Loucy (cell line): ENCODE data around the gene ACSS3.

ENCODE experiments used
- H2AFZ ChIP-seq: fragments of 200-600 bp; sonication (generic); 2 replicates; pipeline ENCODE4 v1.6.0; 2016; ENCODE audit warnings: antibody characterized with exemption, mild to moderate bottlenecking, low read length, moderate library complexity
- H3F3A ChIP-seq: fragments of 200-600 bp; 2 replicates; pipeline ENCODE4 v1.6.0; 2016; ENCODE audit warnings: antibody characterized with exemption, low read depth, mild to moderate bottlenecking
- H3K27me3 ChIP-seq: fragments of 200-600 bp; sonication (generic); 2 replicates; pipeline ENCODE4 v1.6.1; 2014; ENCODE audit warnings: low read length, mild to moderate bottlenecking; ENCODE audit not compliant: insufficient read depth, poor library complexity, severe bottlenecking
- H3K36me3 ChIP-seq: fragments of 200-600 bp; sonication (generic); 2 replicates; pipeline ENCODE4 v1.6.1; 2016; ENCODE audit warnings: low read length; ENCODE audit not compliant: insufficient read depth
- H3K4me1 ChIP-seq: fragments of 200-600 bp; sonication (generic); 2 replicates; pipeline ENCODE4 v1.5.1; 2014; ENCODE audit warnings: low read length, mild to moderate bottlenecking; ENCODE audit not compliant: insufficient read depth, poor library complexity, severe bottlenecking
- H3K4me2 ChIP-seq: fragments of 200-600 bp; sonication (generic); 2 replicates; pipeline ENCODE4 v1.6.0; 2014; ENCODE audit warnings: antibody characterized with exemption, low read length, low read depth, mild to moderate bottlenecking; ENCODE audit not compliant: poor library complexity, severe bottlenecking
- H3K4me3 ChIP-seq: fragments of 200-600 bp; sonication (generic); 2 replicates; pipeline ENCODE4 v1.5.1; 2014; ENCODE audit warnings: low read length, mild to moderate bottlenecking, mixed read lengths; ENCODE audit not compliant: poor library complexity, severe bottlenecking
- H3K79me2 ChIP-seq: fragments of 200-600 bp; sonication (generic); 2 replicates; pipeline ENCODE4 v1.6.1; 2014; ENCODE audit warnings: low read length; ENCODE audit not compliant: insufficient read depth
- H3K9ac ChIP-seq: fragments of 200-600 bp; sonication (generic); 2 replicates; pipeline ENCODE4 v1.6.0; 2014; ENCODE audit warnings: mild to moderate bottlenecking, low read depth, low read length, moderate library complexity; ENCODE audit not compliant: poor library complexity, severe bottlenecking
- H3K9me2 ChIP-seq: fragments of 200-600 bp; sonication (generic); replicated peaks from 2 replicates; pipeline ENCODE4 v1.6.1; 2016; ENCODE audit warnings: low read depth, low read length, mixed read lengths
- H3K9me3 ChIP-seq: fragments of 200-600 bp; sonication (generic); 2 replicates; pipeline ENCODE4 v1.6.1; 2014; ENCODE audit warnings: mild to moderate bottlenecking, antibody characterized with exemption, low read length, low read depth; ENCODE audit not compliant: insufficient read depth
- H4K20me1 ChIP-seq: fragments of 200-600 bp; sonication (generic); 2 replicates; pipeline ENCODE4 v1.6.0; 2014; ENCODE audit warnings: antibody characterized with exemption, low read length, mild to moderate bottlenecking; ENCODE audit not compliant: insufficient read depth, poor library complexity, severe bottlenecking
- CTCF ChIP-seq: fragments of 200-600 bp; sonication (generic); conservative IDR thresholded peaks from 2 replicates; pipeline ENCODE4 v1.5.1; 2014; ENCODE audit warnings: mild to moderate bottlenecking, antibody characterized with exemption, low read length
- EZH2phosphoT487 ChIP-seq: fragments of 200-600 bp; IDR thresholded peaks from 2 replicates; pipeline ENCODE4 v1.6.1; 2018; ENCODE audit warnings: antibody characterized with exemption, mild to moderate bottlenecking, moderate library complexity, borderline replicate concordance

ACSS3 gene

DNA sequence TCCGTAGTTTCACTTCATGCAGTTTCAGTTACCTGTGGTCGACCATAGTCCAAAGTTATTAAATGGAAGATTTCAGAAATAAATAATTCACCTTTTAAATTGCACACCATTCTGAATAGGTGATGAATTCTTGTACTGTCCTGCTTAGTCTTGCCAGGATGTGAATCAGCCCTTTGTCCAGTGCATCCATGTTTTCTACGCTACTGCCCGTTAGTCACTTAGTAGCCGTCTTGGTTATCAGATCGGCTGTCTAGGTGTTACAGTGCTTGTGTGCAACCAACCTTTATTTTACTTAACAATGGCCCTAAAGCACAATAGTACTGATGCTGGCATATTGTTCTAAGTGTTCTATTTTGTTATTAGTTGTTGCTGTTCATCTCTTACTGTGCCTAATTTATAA lies 146.7 kb downstream of the ACSS3 start:
- Histone ChIP-seq H3K9ac (no peak overlapping the region), H3K27me3 (no peaks in the 10 kb centered on the region), H3K4me1 (no peaks in the 10 kb centered on the region), H3K79me2 (no peaks in the 10 kb centered on the region), H3K4me2 (no peak overlapping the region), H4K20me1 (no peaks in the 10 kb centered on the region), H2AFZ (no peak overlapping the region), H3K36me3 (no peaks in the 10 kb centered on the region), H3K4me3 (no peak overlapping the region), H3K9me2 (no peaks in the 10 kb centered on the region), H3K9me3 (no peaks in the 10 kb centered on the region), H3F3A (no peaks in the 10 kb centered on the region)
- TF ChIP-seq CTCF (no peak), EZH2phosphoT487 (no peak)

DNA sequence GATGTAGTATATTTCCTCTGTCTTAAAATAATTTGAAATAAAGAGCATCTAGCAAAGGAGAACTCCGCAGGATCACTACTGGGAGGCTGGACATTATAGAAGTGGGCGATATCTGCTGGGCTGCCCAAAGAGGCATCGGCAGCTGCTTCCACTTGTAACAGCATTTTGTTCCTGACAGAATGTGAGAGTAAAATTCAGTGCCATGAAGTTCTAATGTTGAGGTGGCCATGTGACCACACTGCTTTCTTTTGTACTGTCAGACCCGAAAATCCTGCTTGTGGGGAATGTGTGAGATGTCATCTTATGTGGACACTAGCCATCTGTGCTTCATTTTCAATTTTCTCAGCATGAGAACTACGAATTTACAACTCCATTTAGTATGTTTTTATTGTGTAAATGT lies 151.9 kb downstream of the ACSS3 start:
- Histone ChIP-seq H3K9ac (no peak overlapping the region), H2AFZ (no peak overlapping the region), H3F3A (no peaks in the 10 kb centered on the region), H3K9me2 (no peaks in the 10 kb centered on the region), H3K4me2 (no peak overlapping the region), H3K4me1 (no peaks in the 10 kb centered on the region), H4K20me1 (no peaks in the 10 kb centered on the region), H3K4me3 (no peak overlapping the region), H3K79me2 (no peaks in the 10 kb centered on the region), H3K36me3 (no peaks in the 10 kb centered on the region), H3K9me3 (no peaks in the 10 kb centered on the region), H3K27me3 (no peaks in the 10 kb centered on the region)
- no peak for TF ChIP-seq EZH2phosphoT487
- no peak for TF ChIP-seq CTCF

DNA sequence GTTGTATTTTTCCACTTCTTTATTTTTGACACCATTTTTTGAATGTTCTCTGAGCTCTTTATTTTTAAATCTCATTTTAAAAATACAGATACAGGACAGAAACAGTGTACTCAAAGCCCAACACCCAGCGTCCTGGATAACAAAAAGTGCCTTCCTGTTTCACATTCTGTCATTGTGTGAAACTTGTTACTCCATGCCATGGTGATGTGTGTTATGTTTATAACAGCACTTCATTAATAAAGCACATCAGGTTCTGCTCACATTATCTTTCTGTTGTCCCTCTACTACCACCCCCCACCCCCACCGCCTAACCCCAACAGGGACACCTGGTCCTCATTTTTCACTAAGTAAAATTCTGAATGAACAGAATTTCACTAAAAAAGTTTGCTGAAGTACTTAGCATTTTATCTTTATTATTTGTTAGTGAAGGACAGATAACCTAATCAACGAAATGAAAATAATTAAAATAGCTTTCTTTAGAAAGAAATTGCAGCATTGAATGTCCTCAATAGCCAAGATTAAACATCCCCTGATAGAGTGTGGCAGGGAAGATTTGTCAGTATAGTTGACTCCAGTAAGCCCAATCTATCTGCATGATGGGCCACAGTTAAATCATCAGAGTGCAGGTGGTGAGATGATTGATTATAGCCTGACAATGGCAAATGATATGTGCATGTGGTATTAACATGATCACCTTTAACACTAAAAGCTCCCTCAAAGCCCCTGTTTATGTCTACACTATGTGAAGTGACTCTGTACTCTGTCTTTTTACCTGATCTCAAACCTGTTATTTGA lies 153.9 kb downstream of the ACSS3 start:
- no peaks in the 10 kb centered on the region for H3K79me2 ChIP-seq
- no peaks in the 10 kb centered on the region for H3K36me3 ChIP-seq
- no peak overlapping the region for H3K4me2 ChIP-seq
- no peaks in the 10 kb centered on the region for H3K4me1 ChIP-seq
- TF ChIP-seq EZH2phosphoT487: no peak
- no peak for TF ChIP-seq CTCF
- H3K9me2 ChIP-seq: no peaks in the 10 kb centered on the region
- no peak overlapping the region for H2AFZ ChIP-seq
- H3F3A ChIP-seq: no peaks in the 10 kb centered on the region
- no peak overlapping the region for H3K4me3 ChIP-seq
- no peaks in the 10 kb centered on the region for H3K9me3 ChIP-seq
- no peaks in the 10 kb centered on the region for H3K27me3 ChIP-seq
- no peaks in the 10 kb centered on the region for H4K20me1 ChIP-seq
- H3K9ac ChIP-seq: no peak overlapping the region
